Activated CD8-positive, alpha-beta memory T cell treated with anti-CD3 and anti-CD28 coated beads, Interleukin-2, amount 50 U/mL, for 4 hours (primary cell): Measurements from ENCODE around the gene LRRC75B.
"Not testable (repeated sequence)": the region's sequence is repeated elsewhere in the genome, so short reads cannot be mapped to it uniquely, and the experiment has no call there.

Experiments
- DNase-seq: peaks from one replicate; pipeline ENCODE4 v3.0.0-alpha.2; 2020

Gene LRRC75B

GRCh38 chr22:24552503-24553286, 40.2 kb downstream of the LRRC75B start:
- DNase-seq, result not testable (repeated sequence)

GRCh38 chr22:24550902-24551435, 41.9 kb downstream of the LRRC75B start:
- no peak for DNase-seq

GRCh38 chr22:24550028-24550901, 42.6 kb downstream of the LRRC75B start:
- DNase-seq, result no peak

DNA sequence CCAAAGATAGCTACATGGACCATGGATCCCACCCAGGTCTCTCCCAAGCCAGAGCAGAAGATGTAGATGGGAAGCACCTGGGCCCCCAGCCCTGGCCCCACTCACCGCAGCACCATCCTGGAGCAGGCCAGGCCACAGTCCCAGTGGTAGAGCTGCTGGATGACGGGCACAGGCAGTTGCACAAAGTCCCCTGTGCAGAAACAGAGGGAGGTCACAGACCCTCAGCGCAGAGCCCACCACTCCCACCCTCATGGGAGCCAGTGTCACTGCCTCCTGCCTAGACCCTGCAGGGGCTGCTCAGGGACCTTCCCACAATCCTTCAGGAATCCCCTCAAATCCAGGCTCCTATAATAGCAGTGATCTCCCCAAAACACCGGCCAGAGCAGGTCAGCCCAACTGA, 44.1 kb downstream of the LRRC75B start:
- no peak for DNase-seq

DNA sequence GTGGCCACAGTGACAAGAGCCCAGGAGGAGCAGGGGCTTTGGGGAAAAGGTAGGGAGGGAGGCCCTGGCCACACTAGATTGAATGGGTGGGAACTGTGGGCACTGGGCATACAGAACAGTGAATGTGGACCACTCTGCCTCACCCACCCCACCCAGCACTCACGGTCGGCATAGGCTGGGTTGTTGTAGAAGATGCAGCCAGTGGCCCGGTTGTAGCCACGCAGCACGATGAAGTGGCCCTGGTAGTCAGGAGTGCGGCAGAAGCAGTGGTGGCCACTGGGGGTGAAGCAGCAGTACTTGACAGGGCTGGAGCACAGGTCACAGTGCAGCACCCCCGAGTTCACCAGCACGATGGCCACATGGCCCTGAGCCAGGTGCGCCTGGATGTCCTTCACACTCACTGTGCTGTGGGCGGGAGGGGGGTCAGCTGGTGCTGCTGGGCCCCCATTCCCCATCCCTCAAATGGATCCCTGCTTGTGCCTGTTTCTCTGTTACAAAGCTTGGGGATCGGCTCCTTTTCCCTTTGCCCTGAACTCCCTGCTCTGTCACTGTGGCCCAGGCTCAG, 49.1 kb downstream of the LRRC75B start:
- no peak for DNase-seq

GRCh38 chr22:24543185-24543601, 49.7 kb downstream of the LRRC75B start:
- DNase-seq, result no peak

GRCh38 chr22:24542641-24543040, 50.2 kb downstream of the LRRC75B start:
- no peak for DNase-seq

- DNase-seq, result no peak
Measured at GRCh38 chr22:24541681-24542515, 51.0 kb downstream of the LRRC75B start.

DNA sequence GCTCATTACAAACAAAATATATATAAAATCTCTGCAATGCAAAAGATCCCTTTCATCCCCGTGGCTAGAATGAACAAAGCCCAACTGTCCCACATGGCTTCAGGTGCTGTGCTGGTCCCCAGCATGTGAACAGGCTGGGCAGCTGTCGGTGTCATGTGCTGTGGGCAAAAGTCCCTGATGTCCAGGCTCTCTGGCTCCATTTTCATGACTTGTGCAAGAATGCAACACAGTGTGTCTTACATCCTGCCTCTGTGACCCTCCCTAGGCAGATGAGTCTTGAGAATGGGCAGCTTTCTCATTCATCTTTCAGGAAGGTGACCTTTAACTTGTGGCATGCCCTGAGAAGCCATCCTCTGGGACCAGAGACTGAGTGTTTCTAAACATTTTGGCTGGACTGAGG, 52.4 kb downstream of the LRRC75B start:
- no peak for DNase-seq

- no peak for DNase-seq
Measured at GRCh38 chr22:24536089-24536488, 56.8 kb downstream of the LRRC75B start.
